ENCODE data around the gene ACTN2.
"Not testable (repeated sequence)": the region's sequence is repeated elsewhere in the genome, so short reads cannot be mapped to it uniquely, and the experiment has no call there.

The ACTN2 gene

GRCh38 chr1:236654511-236654910 lies 31.8 kb upstream of the ACTN2 start:
- H3K4me1 Mint-ChIP-seq: no peaks in the 10 kb centered on the region
- no peaks in the 10 kb centered on the region for H3K9me3 Mint-ChIP-seq
- no peak overlapping the region for H3K27ac Mint-ChIP-seq
- no peak overlapping the region for H3K4me3 Mint-ChIP-seq
- peaks cover 18% of the 10 kb centered on the region for H3K27me3 Mint-ChIP-seq (ENCODE audit: low read depth, poor library complexity)
- no peak for DNase-seq
- H3K36me3 Mint-ChIP-seq (ENCODE audit: low read depth): no peaks in the 10 kb centered on the region
- no peak for TF ChIP-seq CTCF (IDR thresholded peaks at IDR 0.05)

- no peak for DNase-seq
- no peaks in the 10 kb centered on the region for H3K36me3 Mint-ChIP-seq (ENCODE audit: low read depth)
Observed at GRCh38 chr1:236654957-236655356, 31.3 kb upstream of the ACTN2 start.

GRCh38 chr1:236657398-236657797 lies 28.9 kb upstream of the ACTN2 start:
- H3K36me3 Mint-ChIP-seq (ENCODE audit: low read depth): no peaks in the 10 kb centered on the region
- no peaks in the 10 kb centered on the region for H3K4me1 Mint-ChIP-seq
- peaks cover 14% of the 10 kb centered on the region for H3K27me3 Mint-ChIP-seq (ENCODE audit: low read depth, poor library complexity)
- DNase-seq: no peak
- no peak overlapping the region for H3K27ac Mint-ChIP-seq
- no peak for TF ChIP-seq CTCF (IDR thresholded peaks at IDR 0.05)
- peaks cover 8% of the 10 kb centered on the region for H3K9me3 Mint-ChIP-seq
- no peak overlapping the region for H3K4me3 Mint-ChIP-seq

More at GRCh38 chr1:236654957-236655356, 31.3 kb upstream of the ACTN2 start:
- no peak overlapping the region for H3K27ac Mint-ChIP-seq
- TF ChIP-seq CTCF (IDR thresholded peaks at IDR 0.05): no peak
- H3K27me3 Mint-ChIP-seq (ENCODE audit: low read depth, poor library complexity): peaks cover 18% of the 10 kb centered on the region
- H3K9me3 Mint-ChIP-seq: no peaks in the 10 kb centered on the region
- no peaks in the 10 kb centered on the region for H3K4me1 Mint-ChIP-seq
- H3K4me3 Mint-ChIP-seq: no peak overlapping the region

- TF ChIP-seq CTCF (IDR thresholded peaks at IDR 0.05): no peak
- DNase-seq: no peak
- Mint-ChIP-seq H3K27ac (no peak overlapping the region), H3K9me3 (peaks cover 8% of the 10 kb centered on the region), H3K4me3 (no peak overlapping the region), H3K4me1 (no peaks in the 10 kb centered on the region), H3K36me3 (ENCODE audit: low read depth) (no peaks in the 10 kb centered on the region), H3K27me3 (ENCODE audit: low read depth, poor library complexity) (no peaks in the 10 kb centered on the region)
Observed at GRCh38 chr1:236659792-236660587, 26.3 kb upstream of the ACTN2 start.

GRCh38 chr1:236663934-236664333 lies 22.4 kb upstream of the ACTN2 start:
- H3K27ac Mint-ChIP-seq: no peak overlapping the region
- TF ChIP-seq CTCF (IDR thresholded peaks at IDR 0.05): no peak
- peaks cover 14% of the 10 kb centered on the region for H3K9me3 Mint-ChIP-seq
- H3K4me3 Mint-ChIP-seq: no peak overlapping the region
- H3K36me3 Mint-ChIP-seq (ENCODE audit: low read depth): no peaks in the 10 kb centered on the region
- no peaks in the 10 kb centered on the region for H3K4me1 Mint-ChIP-seq
- no peaks in the 10 kb centered on the region for H3K27me3 Mint-ChIP-seq (ENCODE audit: low read depth, poor library complexity)
- no peak for DNase-seq

GRCh38 chr1:236668909-236669308 lies 17.4 kb upstream of the ACTN2 start:
- not testable (repeated sequence) for H3K36me3 Mint-ChIP-seq (ENCODE audit: low read depth); H3K27ac Mint-ChIP-seq; H3K4me3 Mint-ChIP-seq; H3K9me3 Mint-ChIP-seq; H3K4me1 Mint-ChIP-seq; DNase-seq
- peaks cover 22% of the 10 kb centered on the region for H3K27me3 Mint-ChIP-seq (ENCODE audit: low read depth, poor library complexity)

All from nephron progenitor cell (in vitro differentiated cells).